GM19324 (cell line): ENCODE results near the gene ARSH.
"Not testable (repeated sequence)": the region's sequence is repeated elsewhere in the genome, so short reads cannot be mapped to it uniquely, and the experiment has no call there.

ENCODE experiments used
- ATAC-seq: cut with Tn5 transposase; IDR thresholded peaks from one replicate; pipeline ENCODE4 v1.9.1; 2021; ENCODE audit warnings: mild to moderate bottlenecking, moderate library complexity; ENCODE audit not compliant: unreplicated experiment, low FRiP score

Gene ARSH

GRCh38 chrX:3029129-3029528 is 22.8 kb downstream of the ARSH start:
- no peak for ATAC-seq

- ATAC-seq: no peak
Measured at GRCh38 chrX:3037218-3037617, 30.9 kb downstream of the ARSH start.

GRCh38 chrX:3044196-3044595 is 37.9 kb downstream of the ARSH start:
- ATAC-seq: no peak

GRCh38 chrX:3044671-3045070 is 38.3 kb downstream of the ARSH start:
- ATAC-seq: no peak

- no peak for ATAC-seq
Measured at GRCh38 chrX:3046253-3047240, 40.2 kb downstream of the ARSH start.

GRCh38 chrX:3050523-3051175 is 44.3 kb downstream of the ARSH start:
- not testable (repeated sequence) for ATAC-seq

- no peak for ATAC-seq
Measured at GRCh38 chrX:3052860-3053259, 46.5 kb downstream of the ARSH start.

GRCh38 chrX:3066555-3066954 is 60.2 kb downstream of the ARSH start:
- ATAC-seq: no peak

GRCh38 chrX:3075959-3076358 is 69.6 kb downstream of the ARSH start:
- ATAC-seq: no peak

- ATAC-seq: no peak
Measured at GRCh38 chrX:3076416-3076991, 70.2 kb downstream of the ARSH start.
